ENCODE data around the gene CMIP. TPM values are rescaled to one million over a fixed set of nuclear protein-coding genes. Genes with fewer than 3 reads are reported as not detected.

CMIP gene
- total and polyA plus RNA-seq, 10 of the 15 experiments (the other 5 are each of a cell fraction or from before 2014, with no cell fraction given), result 1.2 to 43.2 (median 4.4) TPM

GRCh38 chr16:81445143-81445961, 744 bp downstream of the CMIP start:
- WGBS (ENCODE audit: insufficient coverage, insufficient replicate concordance, low lambda C conversion rate, missing lambda C conversion rate), result under 1% methylated on average over 36 of the region's 62 CpGs
- ChIA-PET RAD21 (ENCODE audit: unreplicated experiment) (interaction anchor here (0.6 to 1.5 kb wide), 6 partner anchors 16 to 76 kb away, joined by 3 to 17 read pairs (median 4); no protein-coding TSS in a partner anchor), SMC1A (ENCODE audit: uncharacterized antibody, unreplicated experiment) (interaction anchor here (0.6 to 3.3 kb wide), 4 partner anchors 15 to 37 kb away, joined by 4 to 16 read pairs (median 10); no protein-coding TSS in a partner anchor), POLR2A (interaction anchor here (0.6 to 2.4 kb wide), 5 partner anchors 34 to 1360 kb away, joined by 3 to 12 read pairs (median 3); no protein-coding TSS in a partner anchor), CTCF (interaction anchor here (1.2 to 1.7 kb wide), 3 partner anchors 25 to 36 kb away, joined by 4 to 17 read pairs (median 6); no protein-coding TSS in a partner anchor)
- Histone ChIP-seq H2AFZ (ENCODE audit: control insufficient read depth, low read depth, low read length) (peak overlapping the region; percentile 47), H4K20me1 (ENCODE audit: control insufficient read depth, insufficient read depth) (no peaks in the 10 kb centered on the region), H3K9ac (ENCODE audit: control insufficient read depth, insufficient read depth, low read length) (peak overlapping the region; percentile 97), H3K27ac (ENCODE audit: control insufficient read depth, insufficient read depth) (peak overlapping the region; percentile 87), H3K27me3 (replicated peaks in 1 of 2; ENCODE audit: control insufficient read depth in 2 of 2, insufficient read depth in 2 of 2, low read length in 1 of 2) (peaks cover 0 to 2% of the 10 kb centered on the region in 2 experiments; a peak in 1 of 4 replicates), H3K4me2 (ENCODE audit: control insufficient read depth, insufficient read depth) (peak overlapping the region; percentile 89), H3K9me3 (replicated peaks; ENCODE audit: control insufficient read depth, insufficient read depth, low read length) (peaks cover 3% of the 10 kb centered on the region; the same call in 1 of the 3 replicates), H3K4me1 (ENCODE audit: control insufficient read depth, insufficient read depth, low read length) (peaks cover 17% of the 10 kb centered on the region), H3K4me3 (peak overlapping the region; percentile 100), H3K36me3 (ENCODE audit: control insufficient read depth in 2 of 2, insufficient read depth in 2 of 2, low read length in 1 of 2) (no peaks in the 10 kb centered on the region), H3K79me2 (ENCODE audit: control insufficient read depth, insufficient read depth, low read length) (peaks cover 53% of the 10 kb centered on the region)
- ATAC-seq (peak; percentile 68), DNase-seq (ENCODE audit: low read depth, low spot score) (no peak), FAIRE-seq (no peak)
- in situ Hi-C loops (cut with MboI) (no loop called here), intact Hi-C loops (cut with micrococcal nuclease; ENCODE audit: unreplicated experiment) (loop anchor here (5.0 kb wide), 1 partner anchor 77 kb away; no protein-coding TSS in a partner anchor)
- 0 out of 2 replicates have a peak, but pooled peaks have one; percentile 30 for TF ChIP-seq PAX5 (IDR thresholded peaks at IDR 0.05; ENCODE audit: borderline replicate concordance, low read depth, low read length)
- TF ChIP-seq POLR2A (IDR thresholded peaks at IDR 0.05; ENCODE audit: low read depth, low read length), result peak; percentile 69
- TF ChIP-seq RAD21 (IDR thresholded peaks at IDR 0.05; ENCODE audit: insufficient read depth, low read depth, low read length), result peak; percentile 29; the same call in 1 of the 2 replicates
- TF ChIP-seq SUZ12 (IDR thresholded peaks at IDR 0.05; ENCODE audit: unreplicated experiment), result no peak
- TF ChIP-seq MLLT1 (IDR thresholded peaks at IDR 0.05), result 0 out of 2 replicates have a peak, but pooled peaks have one; percentile 22
- TF ChIP-seq NKRF (conservative IDR thresholded peaks at IDR 0.05), result peak; percentile 47; the same call in 1 of the 2 replicates
- peak; percentile 10; the same call in 1 of the 2 replicates for TF ChIP-seq IKZF1 (conservative IDR thresholded peaks at IDR 0.05)
- no peak for TF ChIP-seq HDAC6 (IDR thresholded peaks at IDR 0.05; ENCODE audit: unreplicated experiment)
- peak; percentile 30 to 42 (median 33); a peak in 4 of 6 replicates for TF ChIP-seq CTCF (IDR thresholded peaks at IDR 0.05 in 2 of 3, conservative IDR thresholded peaks at IDR 0.05 in 1 of 3; ENCODE audit: control insufficient read depth in 2 of 3, extremely low read depth in 1 of 3, insufficient read depth in 1 of 3, low read depth in 3 of 3, low read length in 3 of 3)
- no peak for TF ChIP-seq MTA2 (IDR thresholded peaks at IDR 0.05; ENCODE audit: low read depth)
- no peak for TF ChIP-seq HDAC2 (IDR thresholded peaks at IDR 0.05)
- no peak for TF ChIP-seq ZNF622 (IDR thresholded peaks at IDR 0.05)
- TF ChIP-seq JUNB (IDR thresholded peaks at IDR 0.05), result no peak
- BruUV-seq (replicated peaks), result no TSS peak

All from GM12878 (cell line).